Ectodermal cell (in vitro differentiated cells): ENCODE results near the gene SDE2.
A peak's percentile ranks its signal among the peaks of the same experiment; 100 is the strongest.

Experiments
- H3K27ac ChIP-seq: 2 replicates; pipeline ENCODE4 v1.7.0; 2013; ENCODE audit warnings: mild to moderate bottlenecking, low read depth, low read length; ENCODE audit not compliant: insufficient read depth, poor library complexity, severe bottlenecking
- H3K27me3 ChIP-seq: 2 replicates; pipeline ENCODE4 v1.7.0; 2013; ENCODE audit warnings: mild to moderate bottlenecking, low read length; ENCODE audit not compliant: insufficient read depth, control insufficient read depth, poor library complexity, severe bottlenecking
- H3K36me3 ChIP-seq: one replicate; pipeline ENCODE4 v1.7.0; 2013; ENCODE audit warnings: low read length; ENCODE audit not compliant: control insufficient read depth, insufficient read depth
- H3K4me1 ChIP-seq: one replicate; pipeline ENCODE4 v1.7.0; 2013; ENCODE audit warnings: low read length; ENCODE audit not compliant: control insufficient read depth, insufficient read depth
- H3K4me3 ChIP-seq: 2 replicates; pipeline ENCODE4 v1.7.0; 2013; ENCODE audit warnings: low read depth, low read length, control low read depth; ENCODE audit not compliant: insufficient read depth
- H3K9me3 ChIP-seq: 2 replicates; pipeline ENCODE4 v1.7.0; 2013; ENCODE audit warnings: mild to moderate bottlenecking, low read length, moderate library complexity; ENCODE audit not compliant: control insufficient read depth
- WGBS, 2 experiments: methylation state at CpG; one replicate each; pipeline ENCODE4 v1.1.7; 2013; ENCODE audit warnings: missing lambda C conversion rate in 2 of 2; 5-methylcytosine and 5-hydroxymethylcytosine counted together

Gene SDE2

DNA sequence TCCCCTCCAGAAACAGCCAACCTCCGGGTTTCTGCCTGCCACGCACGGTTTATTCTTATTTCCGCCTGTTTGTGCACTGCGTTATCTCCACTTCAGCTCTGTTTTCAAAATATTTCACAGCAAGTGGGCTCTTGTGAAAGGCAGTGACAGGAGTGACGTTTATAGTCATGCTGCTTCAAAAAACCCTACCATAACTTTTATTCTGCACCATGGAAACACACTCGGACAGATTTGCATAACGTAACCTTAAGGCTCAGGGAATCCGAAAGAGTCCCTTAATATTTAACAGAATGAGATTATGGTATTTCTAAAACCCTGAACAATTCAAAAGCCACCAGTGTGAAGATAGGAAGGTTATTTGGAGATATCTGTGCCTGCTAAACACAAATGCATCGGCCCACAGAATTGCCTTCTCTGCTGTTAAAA lies 782 bp upstream of the SDE2 start:
- 82 to 86% methylated on average over 10 of the region's 10 CpGs for WGBS, 2 experiments
- Histone ChIP-seq H3K4me3 (peak overlapping the region; percentile 22), H3K4me1 (peaks cover 12% of the 10 kb centered on the region), H3K9me3 (no peaks in the 10 kb centered on the region), H3K27me3 (no peaks in the 10 kb centered on the region), H3K36me3 (no peaks in the 10 kb centered on the region), H3K27ac (peak overlapping the region; percentile 71)

DNA sequence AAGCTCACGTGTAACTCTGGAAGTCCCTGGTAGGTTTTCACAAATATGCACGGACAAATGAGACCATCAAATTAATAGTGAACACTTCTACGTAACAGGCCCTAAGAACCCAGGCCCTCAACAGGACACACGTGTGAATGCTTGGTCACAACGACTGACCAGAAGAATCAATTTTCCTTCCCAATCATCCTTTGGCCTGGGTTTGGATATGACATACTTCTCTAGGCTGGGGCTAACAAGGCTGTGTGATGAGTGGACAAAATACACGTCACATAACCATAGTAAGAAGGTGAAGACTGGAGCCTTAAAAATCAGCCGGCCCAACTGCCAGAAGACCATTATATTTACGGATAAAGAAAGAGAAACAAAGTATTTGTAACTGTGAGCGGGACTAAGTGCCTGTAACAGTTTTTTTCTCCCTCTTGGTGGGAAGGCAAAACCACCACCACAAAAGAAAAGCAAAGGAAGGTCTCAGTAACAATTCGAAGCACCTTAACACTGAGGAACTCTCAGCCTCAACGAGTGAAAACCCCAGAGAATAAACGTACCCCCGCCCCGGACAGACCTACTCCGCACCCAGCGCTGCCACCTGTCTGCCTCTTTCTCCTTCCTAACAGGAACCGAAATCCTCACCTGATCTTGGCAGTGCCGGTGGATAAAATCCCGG lies 450 bp downstream of the SDE2 start:
- no peaks in the 10 kb centered on the region for H3K9me3 ChIP-seq
- peak overlapping the region; percentile 38 for H3K27ac ChIP-seq
- H3K4me3 ChIP-seq: peak overlapping the region; percentile 97
- H3K4me1 ChIP-seq: peaks cover 12% of the 10 kb centered on the region
- H3K27me3 ChIP-seq: no peaks in the 10 kb centered on the region
- WGBS, 2 experiments: 3 to 7% methylated on average over 19 of the region's 19 CpGs
- H3K36me3 ChIP-seq: no peaks in the 10 kb centered on the region

- H3K4me3 ChIP-seq: no peak overlapping the region
- no peaks in the 10 kb centered on the region for H3K27me3 ChIP-seq
- WGBS, 2 experiments: 81 to 97% methylated on average over 5 of the region's 5 CpGs
- H3K4me1 ChIP-seq: peaks cover 5% of the 10 kb centered on the region
- H3K27ac ChIP-seq: no peak overlapping the region
- H3K36me3 ChIP-seq: peaks cover 6% of the 10 kb centered on the region
- H3K9me3 ChIP-seq: no peaks in the 10 kb centered on the region
Observed at GRCh38 chr1:225996946-225997545, 2.1 kb downstream of the SDE2 start.

- WGBS, 2 experiments: 90 to 93% methylated on average over 3 to 4 of the region's 4 CpGs
Observed at GRCh38 chr1:225995919-225996864, 3.0 kb downstream of the SDE2 start.

GRCh38 chr1:225990705-225991464 lies 8.3 kb downstream of the SDE2 start:
- WGBS, 2 experiments: 95 to 96% methylated on average over 5 of the region's 5 CpGs
- H3K36me3 ChIP-seq: peaks cover 29% of the 10 kb centered on the region

More at GRCh38 chr1:225995919-225996864, 3.0 kb downstream of the SDE2 start:
- Histone ChIP-seq H3K4me3 (no peak overlapping the region), H3K27ac (no peak overlapping the region), H3K9me3 (no peaks in the 10 kb centered on the region), H3K36me3 (peaks cover 15% of the 10 kb centered on the region), H3K4me1 (peaks cover 4% of the 10 kb centered on the region), H3K27me3 (no peaks in the 10 kb centered on the region)

GRCh38 chr1:225987491-225988316 lies 11.4 kb downstream of the SDE2 start:
- Histone ChIP-seq H3K4me1 (no peaks in the 10 kb centered on the region), H3K27ac (no peak overlapping the region), H3K9me3 (no peaks in the 10 kb centered on the region), H3K27me3 (no peaks in the 10 kb centered on the region), H3K36me3 (peaks cover 43% of the 10 kb centered on the region), H3K4me3 (no peak overlapping the region)
- 92 to 95% methylated on average over 7 of the region's 7 CpGs for WGBS, 2 experiments

More at GRCh38 chr1:225990705-225991464, 8.3 kb downstream of the SDE2 start:
- Histone ChIP-seq H3K27ac (no peak overlapping the region), H3K9me3 (no peaks in the 10 kb centered on the region), H3K27me3 (no peaks in the 10 kb centered on the region), H3K4me1 (no peaks in the 10 kb centered on the region), H3K4me3 (no peak overlapping the region)

- H3K27me3 ChIP-seq: no peaks in the 10 kb centered on the region
- H3K9me3 ChIP-seq: no peaks in the 10 kb centered on the region
- peaks cover 30% of the 10 kb centered on the region for H3K36me3 ChIP-seq
- no peak overlapping the region for H3K27ac ChIP-seq
- WGBS, 2 experiments: 96 to 97% methylated on average over 3 of the region's 3 CpGs
- H3K4me3 ChIP-seq: no peak overlapping the region
- no peaks in the 10 kb centered on the region for H3K4me1 ChIP-seq
Observed at GRCh38 chr1:225981714-225982113, 17.4 kb downstream of the SDE2 start.

- Histone ChIP-seq H3K27ac (no peak overlapping the region), H3K9me3 (no peaks in the 10 kb centered on the region), H3K36me3 (peaks cover 22% of the 10 kb centered on the region), H3K27me3 (no peaks in the 10 kb centered on the region), H3K4me1 (no peaks in the 10 kb centered on the region), H3K4me3 (no peak overlapping the region)
- WGBS, 2 experiments: 96 to 98% methylated on average over 4 to 5 of the region's 5 CpGs
Observed at GRCh38 chr1:225980005-225980836, 18.9 kb downstream of the SDE2 start.
